ENCODE data around the gene MRM1. TPM values are rescaled to one million over a fixed set of nuclear protein-coding genes. Genes with fewer than 3 reads are reported as not detected.
"Not testable (repeated sequence)": the region's sequence is repeated elsewhere in the genome, so short reads cannot be mapped to it uniquely, and the experiment has no call there.

MRM1 gene
- total RNA-seq, 4 donors from 2014 or later, result 5.1 to 8.9 (median 5.9) TPM

GRCh38 chr17:36602030-36602748, 806 bp downstream of the MRM1 start:
- WGBS, 2 donors, result 4 to 8% methylated on average over 24 to 36 of the region's 38 CpGs
- TF ChIP-seq CTCF (IDR thresholded peaks at IDR 0.05) (no peak), POLR2A (IDR thresholded peaks at IDR 0.05) (no peak)
- DNase-seq (ENCODE audit: low spot score in 2 of 2), result peak in 1 of 2 donors; percentile 87
- intact Hi-C loops (cut with DNase I; ENCODE audit: low total_unique reads), result no loop called here
- peak overlapping the region; percentile 68 for H3K4me3 ChIP-seq (ENCODE audit: low read depth, poor library complexity, severe bottlenecking)

GRCh38 chr17:36602924-36603384, 1.6 kb downstream of the MRM1 start:
- H3K4me3 ChIP-seq (ENCODE audit: low read depth, poor library complexity, severe bottlenecking), result peak overlapping the region; percentile 68
- intact Hi-C loops (cut with DNase I; ENCODE audit: low total_unique reads), result no loop called here
- WGBS, 2 donors, result 12 to 18% methylated on average over 5 of the region's 5 CpGs
- TF ChIP-seq POLR2A (IDR thresholded peaks at IDR 0.05), result no peak
- TF ChIP-seq CTCF (IDR thresholded peaks at IDR 0.05), result no peak
- DNase-seq (ENCODE audit: low spot score in 2 of 2), result no peak

GRCh38 chr17:36605028-36605427, 3.6 kb downstream of the MRM1 start:
- H3K4me3 ChIP-seq (ENCODE audit: low read depth, poor library complexity, severe bottlenecking); DNase-seq (ENCODE audit: low spot score in 2 of 2); intact Hi-C loops (cut with DNase I; ENCODE audit: low total_unique reads): not testable (repeated sequence)
- 94 to 97% methylated on average over 5 of the region's 5 CpGs for WGBS, 2 donors

- WGBS, 2 donors, result 91 to 92% methylated on average over 6 to 7 of the region's 7 CpGs
- DNase-seq (ENCODE audit: low spot score in 2 of 2), result no peak
- TF ChIP-seq CTCF (IDR thresholded peaks at IDR 0.05), result no peak
- no peak for TF ChIP-seq POLR2A (IDR thresholded peaks at IDR 0.05)
- H3K4me3 ChIP-seq (ENCODE audit: low read depth, poor library complexity, severe bottlenecking), result no peak overlapping the region
- intact Hi-C loops (cut with DNase I; ENCODE audit: low total_unique reads), result no loop called here
Observed at GRCh38 chr17:36608280-36608679, 6.9 kb downstream of the MRM1 start.

- no peak for DNase-seq (ENCODE audit: low spot score in 2 of 2)
- no peak overlapping the region for H3K4me3 ChIP-seq (ENCODE audit: low read depth, poor library complexity, severe bottlenecking)
- no peak for TF ChIP-seq CTCF (IDR thresholded peaks at IDR 0.05)
- no peak for TF ChIP-seq POLR2A (IDR thresholded peaks at IDR 0.05)
- intact Hi-C loops (cut with DNase I; ENCODE audit: low total_unique reads), result no loop called here
- WGBS, 2 donors, result 28 to 55% methylated on average over 17 to 24 of the region's 24 CpGs
Observed at GRCh38 chr17:36608794-36609497, 7.6 kb downstream of the MRM1 start.

- TF ChIP-seq CTCF (IDR thresholded peaks at IDR 0.05), result no peak
- TF ChIP-seq POLR2A (IDR thresholded peaks at IDR 0.05), result no peak
- intact Hi-C loops (cut with DNase I; ENCODE audit: low total_unique reads), result no loop called here
- DNase-seq (ENCODE audit: low spot score in 2 of 2), result no peak
- H3K4me3 ChIP-seq (ENCODE audit: low read depth, poor library complexity, severe bottlenecking), result no peak overlapping the region
- WGBS, 2 donors, result 83 to 91% methylated on average over 7 of the region's 7 CpGs
Observed at GRCh38 chr17:36609498-36609862, 8.1 kb downstream of the MRM1 start.

All from lower leg skin (tissue), 4 donors.